Loucy (cell line): ENCODE data around the gene SAE1.

Experiments used
- H2AFZ ChIP-seq: fragments of 200-600 bp; sonication (generic); 2 replicates; pipeline ENCODE4 v1.6.0; 2016; ENCODE audit warnings: antibody characterized with exemption, mild to moderate bottlenecking, low read length, moderate library complexity
- H3F3A ChIP-seq: fragments of 200-600 bp; 2 replicates; pipeline ENCODE4 v1.6.0; 2016; ENCODE audit warnings: antibody characterized with exemption, low read depth, mild to moderate bottlenecking
- H3K27me3 ChIP-seq: fragments of 200-600 bp; sonication (generic); 2 replicates; pipeline ENCODE4 v1.6.1; 2014; ENCODE audit warnings: low read length, mild to moderate bottlenecking; ENCODE audit not compliant: insufficient read depth, poor library complexity, severe bottlenecking
- H3K36me3 ChIP-seq: fragments of 200-600 bp; sonication (generic); 2 replicates; pipeline ENCODE4 v1.6.1; 2016; ENCODE audit warnings: low read length; ENCODE audit not compliant: insufficient read depth
- H3K4me1 ChIP-seq: fragments of 200-600 bp; sonication (generic); 2 replicates; pipeline ENCODE4 v1.5.1; 2014; ENCODE audit warnings: low read length, mild to moderate bottlenecking; ENCODE audit not compliant: insufficient read depth, poor library complexity, severe bottlenecking
- H3K4me2 ChIP-seq: fragments of 200-600 bp; sonication (generic); 2 replicates; pipeline ENCODE4 v1.6.0; 2014; ENCODE audit warnings: antibody characterized with exemption, low read length, low read depth, mild to moderate bottlenecking; ENCODE audit not compliant: poor library complexity, severe bottlenecking
- H3K4me3 ChIP-seq: fragments of 200-600 bp; sonication (generic); 2 replicates; pipeline ENCODE4 v1.5.1; 2014; ENCODE audit warnings: low read length, mild to moderate bottlenecking, mixed read lengths; ENCODE audit not compliant: poor library complexity, severe bottlenecking
- H3K79me2 ChIP-seq: fragments of 200-600 bp; sonication (generic); 2 replicates; pipeline ENCODE4 v1.6.1; 2014; ENCODE audit warnings: low read length; ENCODE audit not compliant: insufficient read depth
- H3K9ac ChIP-seq: fragments of 200-600 bp; sonication (generic); 2 replicates; pipeline ENCODE4 v1.6.0; 2014; ENCODE audit warnings: mild to moderate bottlenecking, low read depth, low read length, moderate library complexity; ENCODE audit not compliant: poor library complexity, severe bottlenecking
- H3K9me2 ChIP-seq: fragments of 200-600 bp; sonication (generic); replicated peaks from 2 replicates; pipeline ENCODE4 v1.6.1; 2016; ENCODE audit warnings: low read depth, low read length, mixed read lengths
- H3K9me3 ChIP-seq: fragments of 200-600 bp; sonication (generic); 2 replicates; pipeline ENCODE4 v1.6.1; 2014; ENCODE audit warnings: mild to moderate bottlenecking, antibody characterized with exemption, low read length, low read depth; ENCODE audit not compliant: insufficient read depth
- H4K20me1 ChIP-seq: fragments of 200-600 bp; sonication (generic); 2 replicates; pipeline ENCODE4 v1.6.0; 2014; ENCODE audit warnings: antibody characterized with exemption, low read length, mild to moderate bottlenecking; ENCODE audit not compliant: insufficient read depth, poor library complexity, severe bottlenecking
- EZH2phosphoT487 ChIP-seq: fragments of 200-600 bp; IDR thresholded peaks from 2 replicates; pipeline ENCODE4 v1.6.1; 2018; ENCODE audit warnings: antibody characterized with exemption, mild to moderate bottlenecking, moderate library complexity, borderline replicate concordance
- TF ChIP-seq, protein P1 (sequence below): fragments of 200-600 bp; sonication (generic); conservative IDR thresholded peaks from 2 replicates; pipeline ENCODE4 v1.5.1; 2014; ENCODE audit warnings: mild to moderate bottlenecking, antibody characterized with exemption, low read length

SAE1 gene

DNA sequence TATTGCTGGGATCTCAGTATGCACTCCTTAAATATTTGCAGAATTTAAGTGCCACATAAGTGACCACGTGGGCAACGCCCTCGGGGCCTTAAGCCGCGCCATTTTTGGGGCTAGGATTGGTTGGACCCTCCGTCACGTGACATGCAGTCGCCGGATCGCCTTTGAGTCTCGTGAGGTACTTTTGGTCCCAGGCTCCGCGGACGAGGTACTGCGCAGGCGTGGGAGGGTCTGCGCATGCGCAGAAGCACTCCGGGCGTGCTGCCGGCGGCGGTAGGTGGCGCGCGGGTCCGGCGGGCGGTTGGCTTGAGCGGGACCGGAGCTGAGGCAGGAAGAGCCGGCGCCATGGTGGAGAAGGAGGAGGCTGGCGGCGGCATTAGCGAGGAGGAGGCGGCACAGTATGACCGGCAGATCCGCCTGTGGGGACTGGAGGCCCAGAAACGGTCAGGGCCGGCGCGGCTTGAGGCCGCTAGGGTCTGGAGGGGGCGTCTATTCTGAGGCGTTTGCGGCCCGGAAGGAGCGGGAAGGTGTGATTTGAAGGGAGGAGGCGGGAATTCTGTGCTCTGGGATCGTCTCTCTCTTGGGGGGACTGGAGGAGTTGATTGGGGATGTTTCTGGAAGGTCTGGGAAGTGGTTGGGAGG is at the start of gene SAE1:
TSS of gene SAE1 (plus strand) at position 247 of the 639 bp plus-strand sequence. CDS start at position 343, 96 bp downstream.
- Histone ChIP-seq H3K4me1 (peaks cover 38% of the 10 kb centered on the region), H3K36me3 (no peaks in the 10 kb centered on the region)

DNA sequence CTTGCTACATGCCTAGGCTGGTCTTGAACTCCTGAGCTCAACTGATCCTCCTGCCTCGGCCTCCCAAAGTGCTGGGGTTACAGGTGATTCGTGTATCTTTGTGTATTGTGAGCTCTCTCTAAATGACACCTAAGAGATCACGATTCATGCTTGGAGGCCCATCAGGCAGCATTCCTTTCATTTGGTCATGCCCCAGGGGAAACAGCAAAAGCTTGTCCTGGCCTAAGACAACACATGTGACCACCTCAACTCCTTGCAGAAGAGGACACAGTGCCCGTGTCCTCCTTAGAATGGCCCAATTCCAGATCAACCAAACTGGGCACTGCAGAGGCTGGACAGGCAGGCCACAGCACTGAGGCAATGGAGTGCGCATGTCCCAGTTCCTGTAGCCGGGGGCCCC is 49.5 kb upstream of the SAE1 start:
- H3K9me3 ChIP-seq: no peaks in the 10 kb centered on the region
- no peaks in the 10 kb centered on the region for H3K27me3 ChIP-seq
- no peaks in the 10 kb centered on the region for H3F3A ChIP-seq
- H3K36me3 ChIP-seq: peaks cover 69% of the 10 kb centered on the region; the same call in 1 of the 2 replicates
- no peak overlapping the region for H3K4me2 ChIP-seq
- no peaks in the 10 kb centered on the region for H3K9me2 ChIP-seq
- H3K4me3 ChIP-seq: no peak overlapping the region
- no peaks in the 10 kb centered on the region for H3K4me1 ChIP-seq
- no peak for TF ChIP-seq EZH2phosphoT487
- TF ChIP-seq, protein P1, sequence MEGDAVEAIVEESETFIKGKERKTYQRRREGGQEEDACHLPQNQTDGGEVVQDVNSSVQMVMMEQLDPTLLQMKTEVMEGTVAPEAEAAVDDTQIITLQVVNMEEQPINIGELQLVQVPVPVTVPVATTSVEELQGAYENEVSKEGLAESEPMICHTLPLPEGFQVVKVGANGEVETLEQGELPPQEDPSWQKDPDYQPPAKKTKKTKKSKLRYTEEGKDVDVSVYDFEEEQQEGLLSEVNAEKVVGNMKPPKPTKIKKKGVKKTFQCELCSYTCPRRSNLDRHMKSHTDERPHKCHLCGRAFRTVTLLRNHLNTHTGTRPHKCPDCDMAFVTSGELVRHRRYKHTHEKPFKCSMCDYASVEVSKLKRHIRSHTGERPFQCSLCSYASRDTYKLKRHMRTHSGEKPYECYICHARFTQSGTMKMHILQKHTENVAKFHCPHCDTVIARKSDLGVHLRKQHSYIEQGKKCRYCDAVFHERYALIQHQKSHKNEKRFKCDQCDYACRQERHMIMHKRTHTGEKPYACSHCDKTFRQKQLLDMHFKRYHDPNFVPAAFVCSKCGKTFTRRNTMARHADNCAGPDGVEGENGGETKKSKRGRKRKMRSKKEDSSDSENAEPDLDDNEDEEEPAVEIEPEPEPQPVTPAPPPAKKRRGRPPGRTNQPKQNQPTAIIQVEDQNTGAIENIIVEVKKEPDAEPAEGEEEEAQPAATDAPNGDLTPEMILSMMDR: no peak
- no peak overlapping the region for H2AFZ ChIP-seq
- H3K79me2 ChIP-seq: peaks cover 3% of the 10 kb centered on the region
- no peaks in the 10 kb centered on the region for H4K20me1 ChIP-seq
- H3K9ac ChIP-seq: no peak overlapping the region

More for the DNA sequence above, at the start of gene SAE1:
- Histone ChIP-seq H3K9me3 (no peaks in the 10 kb centered on the region), H3K27me3 (no peaks in the 10 kb centered on the region), H4K20me1 (peaks cover 43% of the 10 kb centered on the region), H3F3A (no peaks in the 10 kb centered on the region), H3K4me3 (peak within 1 kb of the TSS; percentile 96), H3K9ac (peak within 1 kb of the TSS; percentile 97), H3K4me2 (peak within 1 kb of the TSS; percentile 95), H3K9me2 (no peaks in the 10 kb centered on the region), H2AFZ (peak within 1 kb of the TSS; percentile 87), H3K79me2 (peaks cover 53% of the 10 kb centered on the region)
- TF ChIP-seq, protein P1: peak; percentile 40
- TF ChIP-seq EZH2phosphoT487: no peak

DNA sequence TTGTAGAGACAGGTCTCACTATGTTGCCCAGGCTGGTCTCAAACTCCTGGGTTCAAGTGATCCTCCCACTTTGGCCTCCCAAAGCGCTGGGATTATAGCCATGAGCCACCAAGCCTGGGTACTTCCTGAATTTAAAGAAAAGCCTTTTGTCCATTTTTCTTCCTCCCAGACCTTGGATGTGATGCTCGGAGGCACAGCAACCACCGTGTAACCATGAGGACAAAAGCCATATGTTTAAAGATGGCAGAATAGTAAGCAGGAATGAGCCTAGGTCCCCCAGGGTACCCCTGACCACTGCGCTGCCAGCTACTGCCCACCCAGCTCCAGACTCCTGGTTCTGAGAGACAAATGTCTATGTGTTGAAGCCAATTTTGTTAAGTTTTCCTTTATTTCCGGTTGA is 48.1 kb upstream of the SAE1 start:
- Histone ChIP-seq H3K9me3 (no peaks in the 10 kb centered on the region), H3K4me2 (no peak overlapping the region), H3K79me2 (no peaks in the 10 kb centered on the region), H3F3A (no peaks in the 10 kb centered on the region), H3K4me3 (no peak overlapping the region), H3K9me2 (no peaks in the 10 kb centered on the region), H4K20me1 (no peaks in the 10 kb centered on the region), H2AFZ (no peak overlapping the region), H3K27me3 (no peaks in the 10 kb centered on the region), H3K9ac (no peak overlapping the region), H3K4me1 (no peaks in the 10 kb centered on the region), H3K36me3 (peaks cover 78% of the 10 kb centered on the region; the same call in 1 of the 2 replicates)
- no peak for TF ChIP-seq EZH2phosphoT487
- TF ChIP-seq, protein P1: no peak
